Karpas-422 (cell line): Measurements from ENCODE around the gene PTPN21. TPM values are rescaled to one million over a fixed set of nuclear protein-coding genes. Genes with fewer than 3 reads are reported as not detected.

Experiments
- DNase-seq: peaks from one replicate; pipeline ENCODE4 v3.0.0-alpha.2; 2015
- H2AFZ ChIP-seq: fragments of 200-600 bp; sonication (generic); 2 replicates; pipeline ENCODE4 v1.6.1; 2014; ENCODE audit warnings: antibody characterized with exemption, low read length, mixed read lengths
- H3K27ac ChIP-seq: fragments of 200-600 bp; sonication (generic); 2 replicates; pipeline ENCODE4 v1.5.1; 2014; ENCODE audit warnings: mild to moderate bottlenecking, low read length, moderate library complexity
- H3K27me3 ChIP-seq: fragments of 200-600 bp; sonication (generic); 2 replicates; pipeline ENCODE4 v1.6.1; 2014; ENCODE audit warnings: low read length, mixed read lengths
- H3K36me3 ChIP-seq: fragments of 200-600 bp; sonication (generic); 2 replicates; pipeline ENCODE4 v1.6.1; 2014; ENCODE audit warnings: low read length, mixed read lengths; ENCODE audit not compliant: insufficient read depth
- H3K4me1 ChIP-seq: fragments of 200-600 bp; sonication (generic); 2 replicates; pipeline ENCODE4 v1.6.1; 2014; ENCODE audit warnings: mild to moderate bottlenecking, low read length, mixed read lengths
- H3K4me2 ChIP-seq: fragments of 200-600 bp; sonication (generic); 2 replicates; pipeline ENCODE4 v1.6.1; 2014; ENCODE audit warnings: low read length, low read depth, mild to moderate bottlenecking; ENCODE audit not compliant: poor library complexity, severe bottlenecking
- H3K4me3 ChIP-seq: fragments of 200-600 bp; sonication (generic); 2 replicates; pipeline ENCODE4 v1.5.1; 2014; ENCODE audit warnings: mild to moderate bottlenecking, antibody characterized with exemption, low read length, mixed read lengths
- H3K79me2 ChIP-seq: fragments of 200-600 bp; sonication (generic); 2 replicates; pipeline ENCODE4 v1.6.1; 2014; ENCODE audit warnings: mild to moderate bottlenecking, low read length, mixed read lengths
- H3K9ac ChIP-seq: fragments of 200-600 bp; sonication (generic); 2 replicates; pipeline ENCODE4 v1.6.0; 2014; ENCODE audit warnings: low read length
- H3K9me2 ChIP-seq: fragments of 200-600 bp; sonication (generic), shearing (Covaris generic); replicated peaks from 2 replicates; pipeline ENCODE4 v1.6.0; 2014; ENCODE audit warnings: mild to moderate bottlenecking, low read length, moderate library complexity; ENCODE audit not compliant: insufficient read depth
- H3K9me3 ChIP-seq: fragments of 300-700, 200-600 bp; sonication (generic); 2 replicates; pipeline ENCODE4 v1.6.1; 2014; ENCODE audit warnings: low read length, mixed read lengths
- H4K20me1 ChIP-seq: fragments of 200-600 bp; sonication (generic); 2 replicates; pipeline ENCODE4 v1.6.1; 2014; ENCODE audit warnings: mild to moderate bottlenecking, antibody characterized with exemption, low read length, low read depth; ENCODE audit not compliant: insufficient read depth
- total RNA-seq: library from RNA; depleted of rRNA; stranded (reverse); fragments of >200 nt; shearing (Covaris generic); gene quantifications from 2 replicates; pipeline ENCODE4 v1.2.3, GENCODE V29; 2014; ENCODE audit warnings: low replicate concordance

Gene PTPN21
- total RNA-seq, 1 experiment from 2014 or later = not detected

DNA sequence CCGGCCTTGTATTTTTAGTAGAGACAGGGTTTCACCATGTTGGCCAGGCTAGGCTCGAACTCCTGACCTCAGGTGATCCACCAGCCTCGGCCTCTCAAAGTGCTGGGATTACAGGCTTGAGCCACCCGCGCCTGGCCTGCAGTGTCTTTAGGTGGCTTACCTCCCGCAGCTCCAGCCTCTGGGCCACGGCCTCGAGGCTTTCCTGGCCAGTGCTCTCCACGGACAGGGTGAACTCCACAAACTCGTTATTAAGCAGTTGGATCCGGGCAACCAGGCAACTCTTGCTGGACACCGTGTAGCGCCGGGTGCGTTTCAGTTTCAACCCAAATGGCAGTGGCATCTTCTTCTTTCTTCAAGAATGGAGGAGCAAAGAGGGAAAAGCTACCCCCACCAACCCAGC, 4.7 kb downstream of the PTPN21 start:
- H2AFZ ChIP-seq = no peak overlapping the region
- no peaks in the 10 kb centered on the region for H3K27me3 ChIP-seq
- H3K4me3 ChIP-seq = no peak overlapping the region
- H3K79me2 ChIP-seq = no peaks in the 10 kb centered on the region
- no peak overlapping the region for H3K9ac ChIP-seq
- peaks cover 8% of the 10 kb centered on the region for H3K4me1 ChIP-seq
- no peak overlapping the region for H3K4me2 ChIP-seq
- no peaks in the 10 kb centered on the region for H3K9me3 ChIP-seq
- no peaks in the 10 kb centered on the region for H3K36me3 ChIP-seq
- no peaks in the 10 kb centered on the region for H4K20me1 ChIP-seq
- H3K9me2 ChIP-seq = no peaks in the 10 kb centered on the region
- no peak for DNase-seq
- H3K27ac ChIP-seq = no peak overlapping the region

DNA sequence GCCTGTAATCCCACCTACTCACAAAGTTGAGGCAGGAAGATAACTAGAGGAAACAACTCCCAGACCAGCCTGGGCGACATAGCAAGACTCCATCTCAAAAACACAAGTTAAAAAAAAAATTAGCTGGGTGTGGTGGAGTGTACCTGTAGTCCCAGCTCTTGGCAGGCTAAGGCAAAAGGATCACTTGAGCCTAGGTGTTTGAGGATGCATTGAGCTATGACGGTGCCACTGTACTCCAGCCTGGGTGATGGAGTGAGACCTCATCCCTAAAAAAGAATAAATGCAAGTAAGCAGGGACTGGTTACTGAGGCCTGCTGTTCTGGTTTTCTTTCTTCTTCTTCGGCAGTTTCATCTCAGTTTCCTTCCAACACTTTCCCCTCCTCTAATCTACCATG, 7.4 kb downstream of the PTPN21 start:
- no peaks in the 10 kb centered on the region for H3K9me2 ChIP-seq
- no peak overlapping the region for H3K27ac ChIP-seq
- no peak for DNase-seq
- no peaks in the 10 kb centered on the region for H3K27me3 ChIP-seq
- H4K20me1 ChIP-seq = no peaks in the 10 kb centered on the region
- no peak overlapping the region for H3K9ac ChIP-seq
- no peaks in the 10 kb centered on the region for H3K79me2 ChIP-seq
- H3K9me3 ChIP-seq = no peaks in the 10 kb centered on the region
- H3K36me3 ChIP-seq = no peaks in the 10 kb centered on the region
- H3K4me3 ChIP-seq = no peak overlapping the region
- no peak overlapping the region for H2AFZ ChIP-seq
- no peak overlapping the region for H3K4me2 ChIP-seq
- H3K4me1 ChIP-seq = no peaks in the 10 kb centered on the region

DNA sequence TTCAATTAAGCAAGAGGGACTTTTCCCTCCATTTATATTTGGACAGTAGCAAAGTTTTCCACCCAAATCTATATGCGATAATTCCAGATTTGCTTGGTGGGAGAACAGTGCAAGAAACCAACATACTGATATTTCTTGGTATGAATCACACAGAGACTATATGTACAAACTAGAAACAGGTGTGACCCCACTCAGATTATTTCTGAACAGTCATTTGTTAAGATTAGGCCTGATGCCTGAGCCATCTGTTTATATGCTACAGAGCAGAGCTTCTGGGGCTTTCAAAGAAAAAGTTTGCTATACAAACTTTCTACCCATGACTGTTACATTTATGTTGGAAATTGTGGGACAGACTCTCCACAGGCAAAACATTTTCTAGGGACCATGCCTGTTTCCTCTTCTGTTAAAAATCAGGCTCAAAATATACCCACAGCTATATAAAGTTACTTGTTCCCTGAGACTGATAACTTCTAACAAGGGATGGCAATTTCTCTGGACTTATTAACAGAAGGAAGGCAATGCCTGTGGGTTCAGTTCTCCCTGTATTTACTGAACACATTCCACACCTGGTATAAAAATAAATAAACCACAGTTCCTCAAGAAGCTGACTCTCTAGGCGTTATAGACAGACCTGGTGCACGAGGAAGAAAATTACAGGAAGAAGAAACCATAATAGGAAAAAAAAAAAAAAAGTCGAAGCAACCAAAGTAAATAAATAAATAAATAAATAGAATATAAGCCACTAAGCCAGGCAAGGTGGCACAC, 8.0 kb downstream of the PTPN21 start:
- no peaks in the 10 kb centered on the region for H3K79me2 ChIP-seq
- H3K4me2 ChIP-seq = no peak overlapping the region
- no peak overlapping the region for H3K27ac ChIP-seq
- no peaks in the 10 kb centered on the region for H3K9me2 ChIP-seq
- no peaks in the 10 kb centered on the region for H3K9me3 ChIP-seq
- no peaks in the 10 kb centered on the region for H3K4me1 ChIP-seq
- no peaks in the 10 kb centered on the region for H4K20me1 ChIP-seq
- DNase-seq = no peak
- H3K9ac ChIP-seq = no peak overlapping the region
- no peaks in the 10 kb centered on the region for H3K36me3 ChIP-seq
- H3K4me3 ChIP-seq = no peak overlapping the region
- H2AFZ ChIP-seq = no peak overlapping the region
- H3K27me3 ChIP-seq = no peaks in the 10 kb centered on the region

DNA sequence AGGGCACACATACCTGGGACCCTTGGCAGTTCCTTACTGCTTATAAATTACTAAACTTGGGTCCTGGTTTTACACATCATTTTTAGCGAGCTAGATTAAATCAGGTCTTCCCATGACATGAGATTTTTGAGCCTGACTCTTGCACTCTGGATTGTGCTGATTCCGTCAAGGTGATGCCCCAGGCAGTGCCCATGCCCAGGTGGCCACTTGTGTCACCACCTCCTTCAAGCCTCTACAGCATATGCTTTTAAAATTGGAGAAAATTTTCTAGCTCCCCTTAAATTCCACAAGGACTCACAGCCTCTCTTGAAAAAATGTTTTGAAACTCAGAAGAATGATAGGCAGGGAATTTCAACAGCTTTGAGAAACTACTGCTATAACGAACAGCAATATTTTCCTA, 9.6 kb downstream of the PTPN21 start:
- Histone ChIP-seq H3K79me2 (no peaks in the 10 kb centered on the region), H3K9ac (no peak overlapping the region), H3K36me3 (no peaks in the 10 kb centered on the region), H3K4me1 (no peaks in the 10 kb centered on the region), H3K27ac (no peak overlapping the region), H3K9me2 (no peaks in the 10 kb centered on the region), H3K27me3 (no peaks in the 10 kb centered on the region), H3K4me2 (no peak overlapping the region), H3K9me3 (no peaks in the 10 kb centered on the region), H2AFZ (no peak overlapping the region), H4K20me1 (no peaks in the 10 kb centered on the region), H3K4me3 (no peak overlapping the region)
- DNase-seq = no peak

DNA sequence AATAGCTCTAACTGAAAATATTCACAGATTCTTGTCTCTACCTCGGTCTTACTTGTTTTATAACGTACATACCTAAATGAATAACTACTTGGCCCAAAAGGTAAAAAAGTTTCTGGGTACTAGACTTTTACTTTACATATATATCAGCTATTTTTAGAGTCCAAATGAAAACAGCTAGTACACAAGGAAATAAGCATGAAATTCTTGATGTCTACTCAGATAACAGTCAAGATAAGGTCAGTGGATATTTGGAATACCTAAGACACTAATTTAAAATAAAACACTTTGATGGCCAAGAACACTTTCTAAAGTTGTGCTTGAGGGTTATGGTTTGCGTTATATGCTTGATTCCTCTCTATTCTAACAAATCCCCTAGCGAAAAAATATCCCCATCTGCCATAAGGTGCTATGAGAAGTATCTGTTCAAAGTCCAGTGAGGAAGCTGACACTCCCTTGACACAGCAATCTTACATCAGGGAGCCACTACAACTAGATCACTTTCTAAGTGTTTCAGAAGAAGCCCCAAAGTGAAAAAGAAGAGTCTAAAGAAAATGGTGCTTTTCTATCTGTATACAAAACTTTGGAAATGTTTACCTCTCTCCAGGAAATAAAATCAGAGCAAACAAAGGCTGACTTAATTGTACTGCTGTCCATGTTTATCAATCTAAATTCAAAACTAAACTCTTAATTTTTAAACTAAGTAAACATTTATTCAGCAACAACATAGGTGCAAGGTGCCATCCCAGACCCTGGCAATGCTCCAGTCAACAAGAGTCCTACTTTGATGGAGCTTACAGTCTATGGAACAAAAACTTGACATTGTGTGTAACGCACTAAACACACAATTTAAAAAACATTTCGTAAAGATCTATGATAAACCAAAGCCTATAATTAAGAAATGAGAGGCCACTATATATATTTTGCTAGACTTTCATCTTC, 11.7 kb downstream of the PTPN21 start:
- Histone ChIP-seq H3K4me2 (no peak overlapping the region), H3K79me2 (no peaks in the 10 kb centered on the region), H3K9me2 (no peaks in the 10 kb centered on the region)

DNA sequence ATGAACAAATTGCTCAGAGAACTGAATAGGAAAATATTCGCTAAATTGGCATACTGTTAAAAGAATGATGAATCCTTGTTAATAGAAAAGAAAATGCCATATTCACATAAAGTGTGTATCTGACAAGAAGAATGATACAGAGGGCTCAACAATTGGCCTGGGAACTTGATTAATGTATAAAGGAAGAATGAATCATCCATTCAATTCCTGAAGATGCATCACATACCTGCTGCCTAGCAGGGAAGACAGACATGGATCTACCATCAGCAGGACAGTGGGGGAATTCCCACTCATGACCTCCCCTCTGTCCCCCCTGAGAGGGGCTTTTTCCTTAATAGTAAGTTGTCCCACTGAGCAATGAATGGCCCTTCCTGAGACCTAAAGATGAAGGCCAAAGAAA, 13.5 kb downstream of the PTPN21 start:
- DNase-seq = no peak
- no peak overlapping the region for H3K4me3 ChIP-seq
- H2AFZ ChIP-seq = no peak overlapping the region
- no peak overlapping the region for H3K27ac ChIP-seq
- H3K36me3 ChIP-seq = no peaks in the 10 kb centered on the region
- H3K27me3 ChIP-seq = no peaks in the 10 kb centered on the region
- no peaks in the 10 kb centered on the region for H4K20me1 ChIP-seq
- no peaks in the 10 kb centered on the region for H3K9me3 ChIP-seq
- H3K4me1 ChIP-seq = no peaks in the 10 kb centered on the region
- H3K79me2 ChIP-seq = no peaks in the 10 kb centered on the region
- H3K4me2 ChIP-seq = no peak overlapping the region
- H3K9ac ChIP-seq = no peak overlapping the region
- H3K9me2 ChIP-seq = no peaks in the 10 kb centered on the region

More for the DNA sequence above, 11.7 kb downstream of the PTPN21 start:
- H4K20me1 ChIP-seq = no peaks in the 10 kb centered on the region
- no peaks in the 10 kb centered on the region for H3K9me3 ChIP-seq
- H3K27ac ChIP-seq = no peak overlapping the region
- H3K36me3 ChIP-seq = no peaks in the 10 kb centered on the region
- no peak overlapping the region for H3K4me3 ChIP-seq
- H3K4me1 ChIP-seq = no peaks in the 10 kb centered on the region
- no peak overlapping the region for H3K9ac ChIP-seq
- no peaks in the 10 kb centered on the region for H3K27me3 ChIP-seq
- no peak overlapping the region for H2AFZ ChIP-seq
- no peak for DNase-seq

DNA sequence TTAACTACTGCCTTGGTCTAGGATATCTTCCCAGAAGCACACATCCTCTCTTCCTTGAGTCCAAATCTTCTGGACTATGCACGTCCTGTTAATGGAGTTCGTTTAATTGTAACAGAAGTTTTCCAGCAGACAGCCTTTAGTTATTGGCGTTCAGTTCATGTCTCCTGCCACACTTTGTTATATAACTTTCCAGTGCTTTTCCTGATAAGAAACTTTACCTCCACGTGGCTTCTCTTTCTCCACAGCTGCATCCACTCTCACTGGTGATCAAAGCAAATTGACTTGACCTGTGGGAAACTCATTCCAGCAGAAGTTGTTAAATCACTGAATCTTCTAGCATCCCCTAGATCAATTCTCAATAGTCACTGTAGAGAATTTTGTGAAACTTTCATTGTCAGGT, 19.0 kb downstream of the PTPN21 start:
- Histone ChIP-seq H3K9ac (no peak overlapping the region), H3K9me2 (no peaks in the 10 kb centered on the region), H3K27ac (no peak overlapping the region), H3K36me3 (no peaks in the 10 kb centered on the region), H3K9me3 (no peaks in the 10 kb centered on the region), H3K4me1 (no peaks in the 10 kb centered on the region), H3K4me2 (no peak overlapping the region), H2AFZ (no peak overlapping the region), H3K79me2 (no peaks in the 10 kb centered on the region), H3K4me3 (no peak overlapping the region), H4K20me1 (no peaks in the 10 kb centered on the region), H3K27me3 (no peaks in the 10 kb centered on the region)
- no peak for DNase-seq

DNA sequence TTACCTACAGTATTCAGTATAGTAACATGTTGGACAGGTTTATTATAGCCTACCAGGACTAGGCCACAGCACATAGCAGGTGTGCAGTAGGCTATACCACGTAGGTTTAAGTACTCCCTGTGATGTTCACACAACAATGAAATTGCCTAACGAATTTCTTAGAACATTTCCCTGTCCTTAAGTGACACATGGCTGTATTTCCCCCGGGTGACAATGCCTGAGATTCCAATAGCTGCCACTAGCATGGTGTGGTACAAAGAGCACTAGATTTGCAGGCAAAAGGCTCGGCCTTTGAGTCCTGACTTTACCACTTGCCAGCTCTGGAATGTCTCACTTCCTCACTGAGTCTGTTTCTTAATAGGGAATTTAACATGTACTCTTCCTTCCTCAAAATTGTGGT, 19.7 kb downstream of the PTPN21 start:
- no peak overlapping the region for H2AFZ ChIP-seq
- H3K4me1 ChIP-seq = no peaks in the 10 kb centered on the region
- H3K4me2 ChIP-seq = no peak overlapping the region
- H3K9me2 ChIP-seq = no peaks in the 10 kb centered on the region
- no peaks in the 10 kb centered on the region for H3K36me3 ChIP-seq
- H3K9ac ChIP-seq = no peak overlapping the region
- H3K79me2 ChIP-seq = no peaks in the 10 kb centered on the region
- H3K27ac ChIP-seq = no peak overlapping the region
- no peaks in the 10 kb centered on the region for H3K9me3 ChIP-seq
- H3K4me3 ChIP-seq = no peak overlapping the region
- H4K20me1 ChIP-seq = no peaks in the 10 kb centered on the region
- no peak for DNase-seq
- no peaks in the 10 kb centered on the region for H3K27me3 ChIP-seq
